ENCODE data around the gene PRR5L.

PRR5L gene

DNA sequence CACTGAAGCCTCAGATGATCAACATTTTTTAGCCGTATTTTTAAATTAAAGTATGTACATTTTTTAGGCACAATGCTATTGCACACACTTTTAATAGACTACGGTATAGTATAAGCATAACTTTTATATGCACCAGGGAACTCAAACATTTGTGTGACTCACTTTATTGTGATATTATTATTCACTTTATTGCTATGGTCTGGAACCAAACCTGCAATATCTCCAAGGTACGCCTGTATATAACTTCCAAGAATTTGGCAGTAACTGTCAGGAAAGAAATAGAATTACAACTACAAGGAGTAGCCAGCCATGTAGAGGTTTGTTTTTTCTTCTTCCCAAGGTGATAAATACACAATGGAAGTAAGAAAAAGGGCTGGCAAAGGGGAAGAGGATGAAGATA lies 62.3 kb downstream of the PRR5L start:
- no peak overlapping the region for H3K4me3 ChIP-seq (ENCODE audit: low read depth, low read length)
- H3K9me3 ChIP-seq (ENCODE audit: control insufficient read depth, insufficient read depth, low read depth, low read length) = no peaks in the 10 kb centered on the region
- H3K27ac ChIP-seq (ENCODE audit: extremely low read depth, low read depth, low read length) = no peak overlapping the region
- TF ChIP-seq HOXA7 (CRISPR knock-in tag; IDR thresholded peaks at IDR 0.05; ENCODE audit: borderline replicate concordance) = no peak
- no peak for TF ChIP-seq ZNF10 (tag by site-specific recombination; IDR thresholded peaks at IDR 0.05)
- TF ChIP-seq ZNF132 (tag by site-specific recombination; IDR thresholded peaks at IDR 0.05; ENCODE audit: borderline replicate concordance) = no peak
- TF ChIP-seq, protein P1, sequence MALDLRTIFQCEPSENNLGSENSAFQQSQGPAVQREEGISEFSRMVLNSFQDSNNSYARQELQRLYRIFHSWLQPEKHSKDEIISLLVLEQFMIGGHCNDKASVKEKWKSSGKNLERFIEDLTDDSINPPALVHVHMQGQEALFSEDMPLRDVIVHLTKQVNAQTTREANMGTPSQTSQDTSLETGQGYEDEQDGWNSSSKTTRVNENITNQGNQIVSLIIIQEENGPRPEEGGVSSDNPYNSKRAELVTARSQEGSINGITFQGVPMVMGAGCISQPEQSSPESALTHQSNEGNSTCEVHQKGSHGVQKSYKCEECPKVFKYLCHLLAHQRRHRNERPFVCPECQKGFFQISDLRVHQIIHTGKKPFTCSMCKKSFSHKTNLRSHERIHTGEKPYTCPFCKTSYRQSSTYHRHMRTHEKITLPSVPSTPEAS (tag by site-specific recombination; IDR thresholded peaks at IDR 0.05) = no peak
- TF ChIP-seq, protein P2, sequence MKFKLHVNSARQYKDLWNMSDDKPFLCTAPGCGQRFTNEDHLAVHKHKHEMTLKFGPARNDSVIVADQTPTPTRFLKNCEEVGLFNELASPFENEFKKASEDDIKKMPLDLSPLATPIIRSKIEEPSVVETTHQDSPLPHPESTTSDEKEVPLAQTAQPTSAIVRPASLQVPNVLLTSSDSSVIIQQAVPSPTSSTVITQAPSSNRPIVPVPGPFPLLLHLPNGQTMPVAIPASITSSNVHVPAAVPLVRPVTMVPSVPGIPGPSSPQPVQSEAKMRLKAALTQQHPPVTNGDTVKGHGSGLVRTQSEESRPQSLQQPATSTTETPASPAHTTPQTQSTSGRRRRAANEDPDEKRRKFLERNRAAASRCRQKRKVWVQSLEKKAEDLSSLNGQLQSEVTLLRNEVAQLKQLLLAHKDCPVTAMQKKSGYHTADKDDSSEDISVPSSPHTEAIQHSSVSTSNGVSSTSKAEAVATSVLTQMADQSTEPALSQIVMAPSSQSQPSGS (tag by site-specific recombination; IDR thresholded peaks at IDR 0.05; ENCODE audit: low read depth) = no peak
- TF ChIP-seq, protein P3, sequence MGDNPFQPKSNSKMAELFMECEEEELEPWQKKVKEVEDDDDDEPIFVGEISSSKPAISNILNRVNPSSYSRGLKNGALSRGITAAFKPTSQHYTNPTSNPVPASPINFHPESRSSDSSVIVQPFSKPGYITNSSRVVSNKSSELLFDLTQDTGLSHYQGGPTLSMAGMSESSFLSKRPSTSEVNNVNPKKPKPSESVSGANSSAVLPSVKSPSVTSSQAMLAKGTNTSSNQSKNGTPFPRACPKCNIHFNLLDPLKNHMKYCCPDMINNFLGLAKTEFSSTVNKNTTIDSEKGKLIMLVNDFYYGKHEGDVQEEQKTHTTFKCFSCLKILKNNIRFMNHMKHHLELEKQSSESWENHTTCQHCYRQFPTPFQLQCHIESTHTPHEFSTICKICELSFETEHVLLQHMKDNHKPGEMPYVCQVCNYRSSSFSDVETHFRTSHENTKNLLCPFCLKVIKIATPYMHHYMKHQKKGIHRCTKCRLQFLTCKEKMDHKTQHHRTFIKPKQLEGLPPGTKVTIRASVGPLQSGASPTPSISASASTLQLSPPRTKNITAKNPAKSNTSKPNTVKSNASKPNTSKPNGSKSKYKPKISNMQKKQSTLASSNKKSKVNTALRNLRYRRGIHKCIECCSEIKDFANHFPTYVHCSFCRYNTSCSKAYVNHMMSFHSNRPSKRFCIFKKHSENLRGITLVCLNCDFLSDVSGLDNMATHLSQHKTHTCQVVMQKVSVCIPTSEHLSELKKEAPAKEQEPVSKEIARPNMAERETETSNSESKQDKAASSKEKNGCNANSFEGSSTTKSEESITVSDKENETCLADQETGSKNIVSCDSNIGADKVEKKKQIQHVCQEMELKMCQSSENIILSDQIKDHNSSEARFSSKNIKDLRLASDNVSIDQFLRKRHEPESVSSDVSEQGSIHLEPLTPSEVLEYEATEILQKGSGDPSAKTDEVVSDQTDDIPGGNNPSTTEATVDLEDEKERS (tag by site-specific recombination; IDR thresholded peaks at IDR 0.05) = no peak
- no peak for TF ChIP-seq KLF7 (tag by site-specific recombination; IDR thresholded peaks at IDR 0.05; ENCODE audit: borderline replicate concordance)
- TF ChIP-seq ZNF23 (tag by site-specific recombination; IDR thresholded peaks at IDR 0.05; ENCODE audit: borderline replicate concordance) = no peak
- no peak for TF ChIP-seq ZNF530 (tag by site-specific recombination; IDR thresholded peaks at IDR 0.05; ENCODE audit: low read depth)
- no peak for TF ChIP-seq GLI2 (tag by site-specific recombination; IDR thresholded peaks at IDR 0.05; ENCODE audit: borderline replicate concordance, low read depth)
- no peak for TF ChIP-seq ZNF19 (tag by site-specific recombination; IDR thresholded peaks at IDR 0.05; ENCODE audit: low read depth)
- no peak for TF ChIP-seq ZNF140 (tag by site-specific recombination; IDR thresholded peaks at IDR 0.05)
- TF ChIP-seq SALL2 (tag by site-specific recombination; IDR thresholded peaks at IDR 0.05; ENCODE audit: borderline replicate concordance) = no peak
- TF ChIP-seq, protein P4, sequence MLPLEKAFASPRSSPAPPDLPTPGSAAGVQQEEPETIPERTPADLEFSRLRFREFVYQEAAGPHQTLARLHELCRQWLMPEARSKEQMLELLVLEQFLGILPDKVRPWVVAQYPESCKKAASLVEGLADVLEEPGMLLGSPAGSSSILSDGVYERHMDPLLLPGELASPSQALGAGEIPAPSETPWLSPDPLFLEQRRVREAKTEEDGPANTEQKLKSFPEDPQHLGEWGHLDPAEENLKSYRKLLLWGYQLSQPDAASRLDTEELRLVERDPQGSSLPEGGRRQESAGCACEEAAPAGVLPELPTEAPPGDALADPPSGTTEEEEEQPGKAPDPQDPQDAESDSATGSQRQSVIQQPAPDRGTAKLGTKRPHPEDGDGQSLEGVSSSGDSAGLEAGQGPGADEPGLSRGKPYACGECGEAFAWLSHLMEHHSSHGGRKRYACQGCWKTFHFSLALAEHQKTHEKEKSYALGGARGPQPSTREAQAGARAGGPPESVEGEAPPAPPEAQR (tag by site-specific recombination; IDR thresholded peaks at IDR 0.05) = no peak
- TF ChIP-seq, protein P5, sequence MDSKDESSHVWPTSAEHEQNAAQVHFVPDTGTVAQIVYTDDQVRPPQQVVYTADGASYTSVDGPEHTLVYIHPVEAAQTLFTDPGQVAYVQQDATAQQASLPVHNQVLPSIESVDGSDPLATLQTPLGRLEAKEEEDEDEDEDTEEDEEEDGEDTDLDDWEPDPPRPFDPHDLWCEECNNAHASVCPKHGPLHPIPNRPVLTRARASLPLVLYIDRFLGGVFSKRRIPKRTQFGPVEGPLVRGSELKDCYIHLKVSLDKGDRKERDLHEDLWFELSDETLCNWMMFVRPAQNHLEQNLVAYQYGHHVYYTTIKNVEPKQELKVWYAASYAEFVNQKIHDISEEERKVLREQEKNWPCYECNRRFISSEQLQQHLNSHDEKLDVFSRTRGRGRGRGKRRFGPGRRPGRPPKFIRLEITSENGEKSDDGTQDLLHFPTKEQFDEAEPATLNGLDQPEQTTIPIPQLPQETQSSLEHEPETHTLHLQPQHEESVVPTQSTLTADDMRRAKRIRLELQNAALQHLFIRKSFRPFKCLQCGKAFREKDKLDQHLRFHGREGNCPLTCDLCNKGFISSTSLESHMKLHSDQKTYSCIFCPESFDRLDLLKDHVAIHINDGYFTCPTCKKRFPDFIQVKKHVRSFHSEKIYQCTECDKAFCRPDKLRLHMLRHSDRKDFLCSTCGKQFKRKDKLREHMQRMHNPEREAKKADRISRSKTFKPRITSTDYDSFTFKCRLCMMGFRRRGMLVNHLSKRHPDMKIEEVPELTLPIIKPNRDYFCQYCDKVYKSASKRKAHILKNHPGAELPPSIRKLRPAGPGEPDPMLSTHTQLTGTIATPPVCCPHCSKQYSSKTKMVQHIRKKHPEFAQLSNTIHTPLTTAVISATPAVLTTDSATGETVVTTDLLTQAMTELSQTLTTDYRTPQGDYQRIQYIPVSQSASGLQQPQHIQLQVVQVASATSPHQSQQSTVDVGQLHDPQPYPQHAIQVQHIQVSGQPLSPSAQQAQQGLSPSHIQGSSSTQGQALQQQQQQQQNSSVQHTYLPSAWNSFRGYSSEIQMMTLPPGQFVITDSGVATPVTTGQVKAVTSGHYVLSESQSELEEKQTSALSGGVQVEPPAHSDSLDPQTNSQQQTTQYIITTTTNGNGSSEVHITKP (tag by site-specific recombination; IDR thresholded peaks at IDR 0.05) = no peak
- no peak for TF ChIP-seq SP7 (tag by site-specific recombination; IDR thresholded peaks at IDR 0.05)
- TF ChIP-seq, protein P6, sequence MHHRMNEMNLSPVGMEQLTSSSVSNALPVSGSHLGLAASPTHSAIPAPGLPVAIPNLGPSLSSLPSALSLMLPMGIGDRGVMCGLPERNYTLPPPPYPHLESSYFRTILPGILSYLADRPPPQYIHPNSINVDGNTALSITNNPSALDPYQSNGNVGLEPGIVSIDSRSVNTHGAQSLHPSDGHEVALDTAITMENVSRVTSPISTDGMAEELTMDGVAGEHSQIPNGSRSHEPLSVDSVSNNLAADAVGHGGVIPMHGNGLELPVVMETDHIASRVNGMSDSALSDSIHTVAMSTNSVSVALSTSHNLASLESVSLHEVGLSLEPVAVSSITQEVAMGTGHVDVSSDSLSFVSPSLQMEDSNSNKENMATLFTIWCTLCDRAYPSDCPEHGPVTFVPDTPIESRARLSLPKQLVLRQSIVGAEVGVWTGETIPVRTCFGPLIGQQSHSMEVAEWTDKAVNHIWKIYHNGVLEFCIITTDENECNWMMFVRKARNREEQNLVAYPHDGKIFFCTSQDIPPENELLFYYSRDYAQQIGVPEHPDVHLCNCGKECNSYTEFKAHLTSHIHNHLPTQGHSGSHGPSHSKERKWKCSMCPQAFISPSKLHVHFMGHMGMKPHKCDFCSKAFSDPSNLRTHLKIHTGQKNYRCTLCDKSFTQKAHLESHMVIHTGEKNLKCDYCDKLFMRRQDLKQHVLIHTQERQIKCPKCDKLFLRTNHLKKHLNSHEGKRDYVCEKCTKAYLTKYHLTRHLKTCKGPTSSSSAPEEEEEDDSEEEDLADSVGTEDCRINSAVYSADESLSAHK (tag by site-specific recombination; IDR thresholded peaks at IDR 0.05) = no peak
- POLR2A ChIA-PET = no interaction called here
- H3K4me1 ChIP-seq (ENCODE audit: control insufficient read depth, insufficient read depth, low read length) = no peaks in the 10 kb centered on the region
- H3K36me3 ChIP-seq (ENCODE audit: control insufficient read depth in 2 of 2, insufficient read depth in 1 of 2, low read length in 2 of 2) = no peaks in the 10 kb centered on the region
- CTCF ChIA-PET = no interaction called here

Measured in HEK293 (cell line).